ENCODE results near the gene MEIS3. TPM values are rescaled to one million over a fixed set of nuclear protein-coding genes. Genes with fewer than 3 reads are reported as not detected.

MEIS3 gene
- total and polyA plus RNA-seq, 4 donors = 3.8 to 10.2 (median 7.9) TPM

- WGBS, 2 donors = 68% methylated on average over 10 of the region's 10 CpGs
- ATAC-seq (ENCODE audit: insufficient read depth, low FRiP score) = no peak
- TF ChIP-seq, protein P1, sequence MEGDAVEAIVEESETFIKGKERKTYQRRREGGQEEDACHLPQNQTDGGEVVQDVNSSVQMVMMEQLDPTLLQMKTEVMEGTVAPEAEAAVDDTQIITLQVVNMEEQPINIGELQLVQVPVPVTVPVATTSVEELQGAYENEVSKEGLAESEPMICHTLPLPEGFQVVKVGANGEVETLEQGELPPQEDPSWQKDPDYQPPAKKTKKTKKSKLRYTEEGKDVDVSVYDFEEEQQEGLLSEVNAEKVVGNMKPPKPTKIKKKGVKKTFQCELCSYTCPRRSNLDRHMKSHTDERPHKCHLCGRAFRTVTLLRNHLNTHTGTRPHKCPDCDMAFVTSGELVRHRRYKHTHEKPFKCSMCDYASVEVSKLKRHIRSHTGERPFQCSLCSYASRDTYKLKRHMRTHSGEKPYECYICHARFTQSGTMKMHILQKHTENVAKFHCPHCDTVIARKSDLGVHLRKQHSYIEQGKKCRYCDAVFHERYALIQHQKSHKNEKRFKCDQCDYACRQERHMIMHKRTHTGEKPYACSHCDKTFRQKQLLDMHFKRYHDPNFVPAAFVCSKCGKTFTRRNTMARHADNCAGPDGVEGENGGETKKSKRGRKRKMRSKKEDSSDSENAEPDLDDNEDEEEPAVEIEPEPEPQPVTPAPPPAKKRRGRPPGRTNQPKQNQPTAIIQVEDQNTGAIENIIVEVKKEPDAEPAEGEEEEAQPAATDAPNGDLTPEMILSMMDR (IDR thresholded peaks at IDR 0.05; ENCODE audit: control extremely low read depth, extremely low read depth) = no peak
- peaks cover 0 to 2% (median 0%) of the 10 kb centered on the region in 4 donors for H3K9me3 ChIP-seq (ENCODE audit: control insufficient read depth in 4 of 4, insufficient read depth in 3 of 4, low read length in 3 of 4)
- peaks cover 0 to 23% (median 13%) of the 10 kb centered on the region in 3 donors for H3K27me3 ChIP-seq (ENCODE audit: control insufficient read depth in 3 of 3, insufficient read depth in 3 of 3, low read length in 2 of 3)
- H3K4me1 ChIP-seq (ENCODE audit: control insufficient read depth in 5 of 5, insufficient read depth in 5 of 5, low read length in 5 of 5) = peaks cover 0 to 8% (median 0%) of the 10 kb centered on the region in 5 donors
- H3K36me3 ChIP-seq (ENCODE audit: control insufficient read depth in 4 of 4, insufficient read depth in 4 of 4, low read length in 4 of 4) = no peaks in the 10 kb centered on the region
- no peak overlapping the region for H3K4me3 ChIP-seq
- H3K27ac ChIP-seq (ENCODE audit: low read depth in 1 of 2, low read length in 1 of 2) = no peak overlapping the region
- DNase-seq = no peak
- no peak overlapping the region for H3K9ac ChIP-seq (ENCODE audit: insufficient read depth in 1 of 2, low read length in 2 of 2)
These were observed 45.5 kb upstream of the MEIS3 start for GRCh38 chr19:47464675-47465419.

DNA sequence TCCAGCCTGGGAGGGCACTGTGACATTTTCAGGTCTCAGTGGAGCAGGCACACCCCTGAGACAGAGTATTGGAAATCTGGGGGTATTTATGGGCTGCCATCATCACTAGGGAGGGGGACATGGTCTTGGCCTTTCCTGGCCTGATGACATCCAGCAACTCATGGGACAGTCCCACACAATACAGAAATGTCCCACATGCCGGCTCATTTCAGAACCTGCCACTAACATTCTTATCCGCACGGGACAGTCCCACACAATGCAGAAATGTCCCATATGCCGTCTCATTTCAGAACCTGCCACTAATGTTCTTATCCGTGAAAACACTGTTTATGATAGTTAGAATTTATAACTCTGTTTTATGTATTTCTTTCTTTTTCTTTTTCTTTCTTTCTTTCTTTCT lies 42.5 kb upstream of the MEIS3 start:
- ATAC-seq (ENCODE audit: insufficient read depth, low FRiP score) (no peak), DNase-seq (no peak)
- Histone ChIP-seq H3K27ac (ENCODE audit: low read depth in 1 of 2, low read length in 1 of 2) (no peak overlapping the region), H3K9me3 (ENCODE audit: control insufficient read depth in 4 of 4, insufficient read depth in 3 of 4, low read length in 3 of 4) (peaks cover 0 to 5% (median 0%) of the 10 kb centered on the region in 4 donors), H3K27me3 (ENCODE audit: control insufficient read depth in 3 of 3, insufficient read depth in 3 of 3, low read length in 2 of 3) (peaks cover 0 to 40% (median 30%) of the 10 kb centered on the region in 3 donors), H3K4me3 (no peak overlapping the region), H3K4me1 (ENCODE audit: control insufficient read depth in 5 of 5, insufficient read depth in 5 of 5, low read length in 5 of 5) (no peaks in the 10 kb centered on the region), H3K36me3 (ENCODE audit: control insufficient read depth in 4 of 4, insufficient read depth in 4 of 4, low read length in 4 of 4) (no peaks in the 10 kb centered on the region), H3K9ac (ENCODE audit: insufficient read depth in 1 of 2, low read length in 2 of 2) (no peak overlapping the region)
- 78 to 94% methylated on average over 5 of the region's 5 CpGs for WGBS, 2 donors
- TF ChIP-seq, protein P1 (IDR thresholded peaks at IDR 0.05; ENCODE audit: control extremely low read depth, extremely low read depth) = no peak

DNA sequence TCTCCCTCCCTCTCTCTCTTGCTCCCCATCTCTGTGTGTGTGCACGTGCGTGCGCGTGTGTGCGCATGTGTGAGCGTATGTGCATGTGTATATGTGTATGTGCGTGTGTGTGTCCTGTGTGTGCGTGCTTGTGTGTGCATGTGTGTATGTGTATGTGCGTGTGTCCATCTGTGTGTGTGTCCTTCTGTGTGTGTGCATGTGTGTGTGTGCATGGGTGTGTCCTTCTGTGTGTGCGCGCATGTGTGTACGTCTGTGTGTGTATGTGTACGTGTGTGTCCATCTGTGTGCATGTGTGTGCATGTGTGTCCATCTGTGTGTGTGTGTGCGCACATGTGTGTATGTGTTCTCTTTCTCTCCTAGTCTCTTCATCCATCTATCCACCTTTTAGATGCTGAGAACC lies 40.1 kb upstream of the MEIS3 start:
- ATAC-seq (ENCODE audit: insufficient read depth, low FRiP score) (no peak), DNase-seq (no peak)
- Histone ChIP-seq H3K4me1 (ENCODE audit: control insufficient read depth in 5 of 5, insufficient read depth in 5 of 5, low read length in 5 of 5) (peaks cover 0 to 2% (median 0%) of the 10 kb centered on the region in 5 donors), H3K27ac (ENCODE audit: low read depth in 1 of 2, low read length in 1 of 2) (no peak overlapping the region), H3K9ac (ENCODE audit: insufficient read depth in 1 of 2, low read length in 2 of 2) (no peak overlapping the region), H3K9me3 (ENCODE audit: control insufficient read depth in 4 of 4, insufficient read depth in 3 of 4, low read length in 3 of 4) (peaks cover 0 to 14% (median 8%) of the 10 kb centered on the region in 4 donors), H3K36me3 (ENCODE audit: control insufficient read depth in 4 of 4, insufficient read depth in 4 of 4, low read length in 4 of 4) (no peaks in the 10 kb centered on the region), H3K27me3 (ENCODE audit: control insufficient read depth in 3 of 3, insufficient read depth in 3 of 3, low read length in 2 of 3) (peaks cover 0 to 49% (median 43%) of the 10 kb centered on the region in 3 donors), H3K4me3 (no peak overlapping the region)
- WGBS, 2 donors = 90% methylated on average over 14 of the region's 14 CpGs
- TF ChIP-seq, protein P1 (IDR thresholded peaks at IDR 0.05; ENCODE audit: control extremely low read depth, extremely low read depth) = no peak
